Activated T-cell treated with anti-CD3 and anti-CD28 coated beads, Interleukin-2, amount 50 U/mL, for 4 hours (primary cell): ENCODE results near the gene DRC3. TPM values are rescaled to one million over a fixed set of nuclear protein-coding genes. Genes with fewer than 3 reads are reported as not detected.
"Not testable (repeated sequence)": the region's sequence is repeated elsewhere in the genome, so short reads cannot be mapped to it uniquely, and the experiment has no call there.

Source experiments
- ATAC-seq, 2 donors: fragments of 200-7000 bp; cut with Tn5 transposase; one replicate each; pipeline ENCODE4 v1.10.0; 2021
- DNase-seq: peaks from one replicate; pipeline ENCODE4 v3.0.0-alpha.2; 2020
- H3K27me3 Mint-ChIP-seq: one replicate; pipeline ENCODE4 v1.8.0; 2021; ENCODE audit warnings: low read depth, mixed read lengths
- H3K36me3 Mint-ChIP-seq: one replicate; pipeline ENCODE4 v1.8.0; 2022; ENCODE audit warnings: mixed read lengths; ENCODE audit not compliant: insufficient read depth
- H3K4me1 Mint-ChIP-seq: one replicate; pipeline ENCODE4 v1.8.0; 2021; ENCODE audit warnings: low read depth, mixed read lengths
- H3K4me3 Mint-ChIP-seq: one replicate; pipeline ENCODE4 v1.8.0; 2021; ENCODE audit warnings: mild to moderate bottlenecking, moderate library complexity, mixed read lengths
- H3K9me3 Mint-ChIP-seq: one replicate; pipeline ENCODE4 v1.8.0; 2021; ENCODE audit warnings: mixed read lengths
- total RNA-seq, 3 donors: library from RNA; stranded (reverse); gene quantifications; one replicate each; pipeline ENCODE4 v1.2.1, GENCODE V29; 2021

Gene DRC3
- total RNA-seq, 3 donors from 2014 or later: 0.49 to 1.3 (median 0.55) TPM

- ATAC-seq (no peak), DNase-seq (no peak)
- H3K27me3 Mint-ChIP-seq: no peaks in the 10 kb centered on the region
- peaks cover 42% of the 10 kb centered on the region for H3K4me1 Mint-ChIP-seq
- peaks cover 2% of the 10 kb centered on the region for H3K36me3 Mint-ChIP-seq
- no peak overlapping the region for H3K4me3 Mint-ChIP-seq
- H3K9me3 Mint-ChIP-seq: no peaks in the 10 kb centered on the region
Observed at GRCh38 chr17:17935321-17936271, 37.1 kb upstream of the DRC3 start.

- H3K4me1 Mint-ChIP-seq: peaks cover 42% of the 10 kb centered on the region
- no peak for ATAC-seq
Observed at GRCh38 chr17:17937201-17937853, 35.3 kb upstream of the DRC3 start.

GRCh38 chr17:17937958-17938357 lies 34.7 kb upstream of the DRC3 start:
- Mint-ChIP-seq H3K4me3 (no peak overlapping the region), H3K4me1 (peaks cover 42% of the 10 kb centered on the region), H3K27me3 (no peaks in the 10 kb centered on the region), H3K9me3 (no peaks in the 10 kb centered on the region), H3K36me3 (peaks cover 2% of the 10 kb centered on the region)
- ATAC-seq (no peak), DNase-seq (no peak)

More at GRCh38 chr17:17937201-17937853, 35.3 kb upstream of the DRC3 start:
- no peaks in the 10 kb centered on the region for H3K27me3 Mint-ChIP-seq
- H3K9me3 Mint-ChIP-seq: no peaks in the 10 kb centered on the region
- no peak for DNase-seq
- no peak overlapping the region for H3K4me3 Mint-ChIP-seq
- peaks cover 2% of the 10 kb centered on the region for H3K36me3 Mint-ChIP-seq

GRCh38 chr17:17938388-17939107 lies 34.1 kb upstream of the DRC3 start:
- peaks cover 2% of the 10 kb centered on the region for H3K36me3 Mint-ChIP-seq
- no peak overlapping the region for H3K4me3 Mint-ChIP-seq
- no peaks in the 10 kb centered on the region for H3K9me3 Mint-ChIP-seq
- DNase-seq: no peak
- ATAC-seq: no peak
- H3K27me3 Mint-ChIP-seq: no peaks in the 10 kb centered on the region
- H3K4me1 Mint-ChIP-seq: peaks cover 43% of the 10 kb centered on the region

- not testable (repeated sequence) for ATAC-seq, H3K4me3 Mint-ChIP-seq, H3K36me3 Mint-ChIP-seq, DNase-seq, H3K9me3 Mint-ChIP-seq, H3K27me3 Mint-ChIP-seq
- peaks cover 37% of the 10 kb centered on the region for H3K4me1 Mint-ChIP-seq
Observed at GRCh38 chr17:17939941-17940340, 32.7 kb upstream of the DRC3 start.

GRCh38 chr17:17940441-17940911 lies 32.2 kb upstream of the DRC3 start:
- Mint-ChIP-seq H3K4me3 (no peak overlapping the region), H3K36me3 (peaks cover 2% of the 10 kb centered on the region), H3K27me3 (no peaks in the 10 kb centered on the region), H3K9me3 (no peaks in the 10 kb centered on the region), H3K4me1 (peaks cover 32% of the 10 kb centered on the region)
- no peak for DNase-seq
- ATAC-seq: no peak

- peaks cover 2% of the 10 kb centered on the region for H3K36me3 Mint-ChIP-seq
- no peak overlapping the region for H3K4me3 Mint-ChIP-seq
- no peak for DNase-seq
- no peak for ATAC-seq
- no peaks in the 10 kb centered on the region for H3K27me3 Mint-ChIP-seq
- no peaks in the 10 kb centered on the region for H3K9me3 Mint-ChIP-seq
- H3K4me1 Mint-ChIP-seq: peaks cover 28% of the 10 kb centered on the region
Observed at GRCh38 chr17:17941015-17941414, 31.6 kb upstream of the DRC3 start.

- Mint-ChIP-seq H3K36me3 (peaks cover 2% of the 10 kb centered on the region), H3K27me3 (no peaks in the 10 kb centered on the region), H3K4me1 (peaks cover 18% of the 10 kb centered on the region), H3K4me3 (no peak overlapping the region), H3K9me3 (no peaks in the 10 kb centered on the region)
- ATAC-seq: no peak
- DNase-seq: no peak
Observed at GRCh38 chr17:17942846-17943245, 29.8 kb upstream of the DRC3 start.

GRCh38 chr17:17943281-17943984 lies 29.2 kb upstream of the DRC3 start:
- Mint-ChIP-seq H3K27me3 (no peaks in the 10 kb centered on the region), H3K4me1 (peaks cover 19% of the 10 kb centered on the region), H3K9me3 (no peaks in the 10 kb centered on the region), H3K4me3 (no peak overlapping the region), H3K36me3 (peaks cover 2% of the 10 kb centered on the region)
- no peak for ATAC-seq
- no peak for DNase-seq

- H3K4me1 Mint-ChIP-seq: peaks cover 19% of the 10 kb centered on the region
- no peaks in the 10 kb centered on the region for H3K9me3 Mint-ChIP-seq
- H3K27me3 Mint-ChIP-seq: no peaks in the 10 kb centered on the region
- H3K36me3 Mint-ChIP-seq: peaks cover 2% of the 10 kb centered on the region
- no peak overlapping the region for H3K4me3 Mint-ChIP-seq
- ATAC-seq (no peak), DNase-seq (no peak)
Observed at GRCh38 chr17:17944242-17944641, 28.4 kb upstream of the DRC3 start.

GRCh38 chr17:17944743-17945142 lies 27.9 kb upstream of the DRC3 start:
- Mint-ChIP-seq H3K9me3 (no peaks in the 10 kb centered on the region), H3K36me3 (peaks cover 2% of the 10 kb centered on the region), H3K27me3 (no peaks in the 10 kb centered on the region), H3K4me1 (peaks cover 17% of the 10 kb centered on the region), H3K4me3 (no peak overlapping the region)
- ATAC-seq (no peak), DNase-seq (no peak)

- no peaks in the 10 kb centered on the region for H3K9me3 Mint-ChIP-seq
- H3K36me3 Mint-ChIP-seq: no peaks in the 10 kb centered on the region
- DNase-seq: no peak
- no peak overlapping the region for H3K4me3 Mint-ChIP-seq
- ATAC-seq: no peak
- H3K27me3 Mint-ChIP-seq: no peaks in the 10 kb centered on the region
- H3K4me1 Mint-ChIP-seq: peaks cover 18% of the 10 kb centered on the region
Observed at GRCh38 chr17:17946093-17946492, 26.6 kb upstream of the DRC3 start.

GRCh38 chr17:17947309-17947708 lies 25.4 kb upstream of the DRC3 start:
- H3K4me3 Mint-ChIP-seq: no peak overlapping the region
- no peaks in the 10 kb centered on the region for H3K36me3 Mint-ChIP-seq
- H3K4me1 Mint-ChIP-seq: peaks cover 18% of the 10 kb centered on the region
- H3K27me3 Mint-ChIP-seq: no peaks in the 10 kb centered on the region
- ATAC-seq (no peak), DNase-seq (no peak)
- H3K9me3 Mint-ChIP-seq: no peaks in the 10 kb centered on the region

GRCh38 chr17:17947966-17948365 lies 24.7 kb upstream of the DRC3 start:
- no peak for DNase-seq
- Mint-ChIP-seq H3K4me3 (no peak overlapping the region), H3K36me3 (no peaks in the 10 kb centered on the region), H3K9me3 (no peaks in the 10 kb centered on the region), H3K27me3 (no peaks in the 10 kb centered on the region), H3K4me1 (peaks cover 18% of the 10 kb centered on the region)
- ATAC-seq: peak; percentile 51 to 76
